Measurements from ENCODE around the gene MRPS11.
"Not testable (repeated sequence)": the region's sequence is repeated elsewhere in the genome, so short reads cannot be mapped to it uniquely, and the experiment has no call there.

GRCh38 chr15:88468721-88469120, 1.2 kb downstream of the MRPS11 start:
- not testable (repeated sequence) for TF ChIP-seq POLR2A (IDR thresholded peaks at IDR 0.05)
- TF ChIP-seq, protein P1, sequence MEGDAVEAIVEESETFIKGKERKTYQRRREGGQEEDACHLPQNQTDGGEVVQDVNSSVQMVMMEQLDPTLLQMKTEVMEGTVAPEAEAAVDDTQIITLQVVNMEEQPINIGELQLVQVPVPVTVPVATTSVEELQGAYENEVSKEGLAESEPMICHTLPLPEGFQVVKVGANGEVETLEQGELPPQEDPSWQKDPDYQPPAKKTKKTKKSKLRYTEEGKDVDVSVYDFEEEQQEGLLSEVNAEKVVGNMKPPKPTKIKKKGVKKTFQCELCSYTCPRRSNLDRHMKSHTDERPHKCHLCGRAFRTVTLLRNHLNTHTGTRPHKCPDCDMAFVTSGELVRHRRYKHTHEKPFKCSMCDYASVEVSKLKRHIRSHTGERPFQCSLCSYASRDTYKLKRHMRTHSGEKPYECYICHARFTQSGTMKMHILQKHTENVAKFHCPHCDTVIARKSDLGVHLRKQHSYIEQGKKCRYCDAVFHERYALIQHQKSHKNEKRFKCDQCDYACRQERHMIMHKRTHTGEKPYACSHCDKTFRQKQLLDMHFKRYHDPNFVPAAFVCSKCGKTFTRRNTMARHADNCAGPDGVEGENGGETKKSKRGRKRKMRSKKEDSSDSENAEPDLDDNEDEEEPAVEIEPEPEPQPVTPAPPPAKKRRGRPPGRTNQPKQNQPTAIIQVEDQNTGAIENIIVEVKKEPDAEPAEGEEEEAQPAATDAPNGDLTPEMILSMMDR (IDR thresholded peaks at IDR 0.05), result not testable (repeated sequence)

Measured in uterus (tissue), 2 donors.